NOMO-1 (cell line): Measurements from ENCODE around the gene KRTAP16-1.
A peak's percentile ranks its signal among the peaks of the same experiment; 100 is the strongest.
"Not testable (repeated sequence)": the region's sequence is repeated elsewhere in the genome, so short reads cannot be mapped to it uniquely, and the experiment has no call there.

ENCODE experiments used
- DNase-seq, 2 experiments: peaks; one replicate each; lab custom pipeline; 2025; ENCODE audit not compliant: unreplicated experiment in 2 of 2; lab: John Stamatoyannopoulos, UW

Gene KRTAP16-1

GRCh38 chr17:41301916-41302901, 6.9 kb downstream of the KRTAP16-1 start, which contains the start of gene KRTAP29-1:
Gene KRTAP29-1, minus strand, starts transcription at chr17:41302851. Its CDS starts 0 bp downstream, at chr17:41302851.
- peak in 1 of 2 experiments; percentile 2 for DNase-seq

- DNase-seq, result no peak
Observed at GRCh38 chr17:41301204-41301790, 7.8 kb downstream of the KRTAP16-1 start.

GRCh38 chr17:41298458-41299135, 10.5 kb downstream of the KRTAP16-1 start:
- DNase-seq, result no peak

DNA sequence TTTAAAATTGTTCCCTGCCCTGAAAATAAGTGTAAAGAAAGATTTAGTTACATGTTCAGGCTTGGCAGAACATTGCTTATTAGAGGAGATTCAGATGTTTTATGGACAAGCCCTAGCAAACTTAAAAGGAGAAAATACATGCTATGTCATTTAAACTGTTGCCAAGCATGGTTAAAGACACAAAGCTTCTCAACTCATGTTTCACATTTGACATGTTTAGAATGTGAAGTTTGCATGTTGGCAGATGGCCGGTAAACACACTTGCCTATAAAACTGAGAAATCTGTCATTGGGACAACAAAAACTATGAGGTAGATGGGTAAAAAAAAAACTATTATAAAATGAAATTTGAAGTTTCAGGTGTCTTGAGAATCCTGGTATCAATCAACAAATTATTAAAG, 12.3 kb downstream of the KRTAP16-1 start:
- no peak for DNase-seq

- no peak for DNase-seq
Observed at GRCh38 chr17:41294016-41294415, 15.1 kb downstream of the KRTAP16-1 start.

DNA sequence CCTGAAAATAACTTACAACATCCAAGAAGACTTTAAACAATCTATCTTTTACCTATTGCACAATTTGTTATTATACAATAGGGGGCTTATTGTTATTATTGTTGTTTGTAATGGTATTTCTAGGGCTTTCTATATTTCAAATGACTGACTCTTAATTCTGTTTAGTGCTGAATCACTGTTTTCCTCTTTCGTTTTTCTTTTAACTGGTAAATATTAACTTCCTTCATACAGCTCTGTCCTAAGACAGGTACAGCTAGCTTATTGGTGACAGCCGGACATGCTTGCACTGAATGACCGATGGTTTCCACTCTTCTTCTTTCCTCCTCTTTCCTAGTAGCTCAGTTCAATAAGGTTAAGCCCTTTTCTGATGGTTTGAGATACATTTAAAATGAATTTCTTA, 22.1 kb downstream of the KRTAP16-1 start:
- no peak for DNase-seq

GRCh38 chr17:41284546-41284945, 24.6 kb downstream of the KRTAP16-1 start:
- DNase-seq, result peak; percentile 28 to 77

GRCh38 chr17:41284043-41284442, 25.1 kb downstream of the KRTAP16-1 start:
- DNase-seq, result no peak

DNA sequence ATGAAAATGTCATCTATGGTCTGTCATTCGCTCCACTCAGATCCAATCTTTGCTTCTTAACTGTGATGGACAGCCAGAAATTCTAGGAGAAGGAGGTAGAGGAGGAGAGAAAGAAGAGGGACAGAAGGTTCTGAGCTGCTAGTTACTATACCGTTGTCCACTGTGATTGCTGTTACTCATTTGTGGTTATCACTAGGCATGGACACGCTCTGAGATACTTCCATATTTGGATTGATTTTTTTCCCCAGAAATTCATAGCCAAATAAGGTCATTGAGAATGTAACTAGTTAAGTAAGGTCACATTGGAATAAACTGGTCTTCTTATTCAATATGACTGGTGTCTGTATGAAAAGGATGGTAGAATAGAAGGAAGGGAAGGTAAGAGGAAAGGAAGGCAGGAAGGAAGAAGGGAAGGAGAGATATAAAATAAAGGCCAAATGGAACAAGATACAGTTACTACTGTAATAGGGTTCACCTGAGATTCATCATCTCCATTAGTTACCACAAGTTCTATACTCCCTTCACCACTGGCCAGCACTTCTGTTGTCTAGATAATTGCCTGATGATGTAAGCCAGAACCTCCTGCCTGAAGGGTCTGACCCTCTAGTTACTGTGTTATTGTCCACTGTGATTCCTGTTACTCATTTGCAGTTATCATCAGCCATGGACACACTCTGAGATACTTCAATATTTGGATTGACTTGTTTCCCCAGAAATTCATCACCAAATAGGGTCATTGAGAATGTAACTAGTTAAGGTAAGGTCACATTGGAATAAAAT, 30.7 kb downstream of the KRTAP16-1 start:
- no peak for DNase-seq

DNA sequence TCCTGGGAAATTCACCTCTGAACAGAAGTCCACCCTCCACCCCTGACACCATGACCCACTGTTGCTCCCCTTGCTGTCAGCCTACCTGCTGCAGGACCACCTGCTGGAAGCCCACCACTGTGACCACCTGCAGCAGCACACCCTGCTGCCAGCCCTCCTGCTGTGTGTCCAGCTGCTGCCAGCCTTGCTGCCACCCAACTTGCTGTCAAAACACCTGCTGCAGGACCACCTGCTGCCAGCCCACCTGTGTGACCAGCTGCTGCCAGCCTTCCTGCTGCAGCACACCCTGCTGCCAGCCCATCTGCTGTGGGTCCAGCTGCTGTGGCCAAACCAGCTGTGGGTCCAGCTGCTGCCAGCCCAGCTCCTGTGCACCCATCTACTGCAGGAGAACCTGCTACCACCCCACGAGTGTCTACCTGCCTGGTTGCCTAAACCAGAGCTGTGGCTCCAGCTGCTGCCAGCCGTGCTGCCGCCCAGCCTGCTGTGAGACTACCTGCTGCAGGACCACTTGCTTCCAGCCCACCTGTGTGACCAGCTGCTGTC, 33.4 kb downstream of the KRTAP16-1 start, which contains the start of gene KRTAP9-7:
TSS of gene KRTAP9-7 (plus strand) at position 51 of the 543 bp plus-strand sequence. CDS start at position 51, 0 bp downstream.
- not testable (repeated sequence) for DNase-seq

- DNase-seq, result no peak
Observed at GRCh38 chr17:41271858-41272257, 37.3 kb downstream of the KRTAP16-1 start.

DNA sequence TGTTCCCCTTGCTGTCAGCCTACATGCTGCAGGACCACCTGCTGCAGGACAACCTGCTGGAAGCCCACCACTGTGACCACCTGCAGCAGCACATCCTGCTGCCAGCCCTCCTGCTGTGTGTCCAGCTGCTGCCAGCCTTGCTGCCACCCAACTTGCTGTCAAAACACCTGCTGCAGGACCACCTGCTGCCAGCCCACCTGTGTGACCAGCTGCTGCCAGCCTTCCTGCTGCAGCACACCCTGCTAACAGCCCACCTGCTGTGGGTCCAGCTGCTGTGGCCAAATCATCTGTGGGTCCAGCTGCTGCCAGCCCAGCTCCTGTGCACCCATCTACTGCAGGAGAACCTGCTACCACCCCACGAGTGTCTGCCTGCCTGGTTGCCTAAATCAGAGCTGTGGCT, 37.8 kb downstream of the KRTAP16-1 start:
- not testable (repeated sequence) for DNase-seq

- peak; percentile 8 to 58 for DNase-seq
Observed at GRCh38 chr17:41267711-41268110, 41.4 kb downstream of the KRTAP16-1 start.

GRCh38 chr17:41265078-41265477, 44.0 kb downstream of the KRTAP16-1 start, which contains the start of gene KRTAP9-6:
Gene KRTAP9-6, plus strand, starts transcription at chr17:41265378. Its CDS starts 0 bp downstream, at chr17:41265378.
- DNase-seq, result no peak

GRCh38 chr17:41264599-41264998, 44.5 kb downstream of the KRTAP16-1 start:
- DNase-seq, result no peak

- no peak for DNase-seq
Observed at GRCh38 chr17:41263212-41263611, 45.9 kb downstream of the KRTAP16-1 start.

DNA sequence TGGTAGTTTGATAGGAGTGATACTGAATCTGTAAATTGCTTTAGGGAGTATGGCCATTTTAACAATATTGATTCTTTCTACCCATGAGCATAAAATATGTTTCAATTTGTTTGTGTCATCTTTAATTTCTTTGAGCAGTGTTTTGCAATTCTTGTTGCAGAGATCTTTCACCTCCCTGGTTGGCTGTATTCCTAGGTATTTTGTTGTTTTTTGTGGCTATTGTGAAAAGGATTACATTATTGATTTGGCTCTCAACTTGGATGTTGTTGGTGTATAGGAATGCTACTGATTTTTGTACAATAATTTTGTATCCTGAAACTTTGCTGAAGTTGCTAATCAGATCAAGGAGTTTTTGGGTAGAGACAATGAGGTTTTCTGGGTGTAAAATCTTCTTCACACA, 50.7 kb downstream of the KRTAP16-1 start:
- DNase-seq, result no peak
